PC-3 (cell line): Measurements from ENCODE around the gene CKS1B. TPM values are rescaled to one million over a fixed set of nuclear protein-coding genes. Genes with fewer than 3 reads are reported as not detected.

Source experiments
- ATAC-seq: fragments of 200-7000 bp; cut with Tn5 transposase; 2 replicates; pipeline ENCODE4 v1.9.1; 2020; ENCODE audit warnings: mild to moderate bottlenecking, moderate library complexity
- BruUV-seq: library from RNA; stranded (reverse); fragments of 400-500 nt; replicated peaks from 2 replicates; lab custom pipeline; 2021; lab: Mats Ljungman, UMichigan
- CTCF ChIA-PET: fragments of 300-600 bp; sonication (Branson Sonifier 250); formaldehyde crosslinking; loops from one replicate; lab custom pipeline; 2022; ENCODE audit warnings: antibody characterized with exemption; lab: Charles Lee
- POLR2A ChIA-PET: fragments of 300-600 bp; sonication (Branson Sonifier 250); formaldehyde crosslinking; loops from one replicate; lab custom pipeline; 2022; ENCODE audit warnings: antibody characterized with exemption; ENCODE audit not compliant: unreplicated experiment; lab: Charles Lee
- DNase-seq: peaks from one replicate; pipeline ENCODE4 v3.0.0-alpha.2; 2015
- H2AFZ ChIP-seq: fragments of 300-600 bp; sonication (generic); 2 replicates; pipeline ENCODE4 v1.6.0; 2016; ENCODE audit warnings: antibody characterized with exemption, low read length
- H3F3A ChIP-seq: fragments of 300-600 bp; sonication (generic); one replicate; pipeline ENCODE4 v1.6.0; 2017; ENCODE audit warnings: antibody characterized with exemption, low read length, control low read depth, mild to moderate bottlenecking; ENCODE audit not compliant: unreplicated experiment
- H3K27ac ChIP-seq: fragments of 300-600 bp; sonication (generic); 2 replicates; pipeline ENCODE4 v1.5.1; 2016; ENCODE audit warnings: mild to moderate bottlenecking, low read length
- H3K27me3 ChIP-seq: fragments of 300-600 bp; sonication (generic); 2 replicates; pipeline ENCODE4 v1.6.1; 2016; ENCODE audit warnings: low read length, mixed read lengths
- H3K36me3 ChIP-seq: fragments of 300-600 bp; sonication (generic); 2 replicates; pipeline ENCODE4 v1.6.1; 2016; ENCODE audit warnings: low read depth, mixed run types, low read length, mixed read lengths
- H3K4me1 ChIP-seq: fragments of 300-600 bp; sonication (generic); 2 replicates; pipeline ENCODE4 v1.5.1; 2016; ENCODE audit warnings: low read length; ENCODE audit not compliant: insufficient read depth
- H3K4me2 ChIP-seq: fragments of 300-600 bp; sonication (generic); 2 replicates; pipeline ENCODE4 v1.6.0; 2016; ENCODE audit warnings: low read length
- H3K4me3 ChIP-seq: fragments of 300-600 bp; sonication (generic); 2 replicates; pipeline ENCODE4 v1.5.1; 2016; ENCODE audit warnings: mild to moderate bottlenecking, low read length, mixed read lengths
- H3K79me2 ChIP-seq: fragments of 300-600 bp; sonication (generic); 2 replicates; pipeline ENCODE4 v1.6.1; 2017; ENCODE audit warnings: low read length, mixed read lengths
- H3K9ac ChIP-seq: fragments of 300-600 bp; sonication (generic); 2 replicates; pipeline ENCODE4 v1.6.0; 2016; ENCODE audit warnings: mild to moderate bottlenecking, low read length
- H3K9me2 ChIP-seq: fragments of 300-600 bp; sonication (generic); replicated peaks from 2 replicates; pipeline ENCODE4 v1.6.1; 2016; ENCODE audit warnings: mixed run types, low read length, mixed read lengths
- H3K9me3 ChIP-seq: fragments of 300-600 bp; sonication (generic); 2 replicates; pipeline ENCODE4 v1.6.1; 2016; ENCODE audit warnings: low read length, mixed read lengths
- H4K20me1 ChIP-seq: fragments of 300-600 bp; sonication (generic); 2 replicates; pipeline ENCODE4 v1.6.1; 2016; ENCODE audit warnings: low read length, mixed read lengths
- CTCF ChIP-seq: fragments of 300-600 bp; sonication (generic); conservative IDR thresholded peaks from 2 replicates; pipeline ENCODE4 v1.5.1; 2017; ENCODE audit warnings: antibody characterized with exemption, low read depth, mild to moderate bottlenecking, low read length
- EZH2 ChIP-seq: fragments of 300-600 bp; sonication (generic); IDR thresholded peaks from one replicate; pipeline ENCODE4 v1.6.1; 2017; ENCODE audit warnings: antibody characterized with exemption, mild to moderate bottlenecking, low read length; ENCODE audit not compliant: unreplicated experiment
- EZH2phosphoT487 ChIP-seq: fragments of 300-600 bp; sonication (generic); IDR thresholded peaks from 2 replicates; pipeline ENCODE4 v1.6.1; 2018; ENCODE audit warnings: mild to moderate bottlenecking, antibody characterized with exemption, low read length, borderline replicate concordance
- intact Hi-C: fragments of 100-400 bp; cut with micrococcal nuclease; formaldehyde crosslinking; loops from 2 replicates; pipeline ENCODE4 v1.9.0; 2023
- total RNA-seq: library from RNA; depleted of rRNA; stranded (reverse); fragments of >200 nt; gene quantifications from 2 replicates; pipeline ENCODE4 v1.2.3, GENCODE V29; 2014

The CKS1B gene
- total RNA-seq, 1 experiment from 2014 or later, result 390 TPM

GRCh38 chr1:155019377-155020245, 45.1 kb downstream of the CKS1B start:
- POLR2A ChIA-PET, result interaction anchor here (0.5 to 0.7 kb wide), 3 partner anchors 17 to 1096 kb away, joined by 3 to 8 read pairs (median 6); partner anchors contain the start of genes ADAM15 and ZBTB7B
- Histone ChIP-seq H3K4me1 (peaks cover 21% of the 10 kb centered on the region), H3K27ac (no peak overlapping the region), H3F3A (no peaks in the 10 kb centered on the region), H3K79me2 (no peaks in the 10 kb centered on the region), H3K9me2 (no peaks in the 10 kb centered on the region), H3K36me3 (peaks cover 18% of the 10 kb centered on the region), H4K20me1 (no peaks in the 10 kb centered on the region), H3K27me3 (no peaks in the 10 kb centered on the region), H3K9me3 (no peaks in the 10 kb centered on the region), H3K4me2 (no peak overlapping the region), H3K4me3 (no peak overlapping the region), H3K9ac (no peak overlapping the region), H2AFZ (no peak overlapping the region)
- intact Hi-C loops, result loop anchor here (5.0 kb wide), 1 partner anchor 33 kb away; the partner anchor contains the start of gene ADAM15
- CTCF ChIA-PET, result interaction anchor here (0.6 kb wide), 2 partner anchors 35 to 55 kb away, joined by 3 to 8 read pairs; no protein-coding TSS in a partner anchor
- no TSS peak for BruUV-seq
- TF ChIP-seq EZH2phosphoT487, result no peak
- TF ChIP-seq CTCF, result no peak
- TF ChIP-seq EZH2, result no peak
- ATAC-seq (no peak), DNase-seq (no peak)

- CTCF ChIA-PET, result interaction anchor here (0.7 kb wide), 1 partner anchor 78 kb away, joined by 8 read pairs; no protein-coding TSS in a partner anchor
- intact Hi-C loops, result no loop called here
- DNase-seq, result peak; percentile 35
- Histone ChIP-seq H3K4me2 (no peak overlapping the region), H3K79me2 (no peaks in the 10 kb centered on the region), H3K27ac (no peak overlapping the region), H3K9ac (no peak overlapping the region), H3K36me3 (no peaks in the 10 kb centered on the region; the same call in 1 of the 2 replicates), H4K20me1 (no peaks in the 10 kb centered on the region), H3K9me2 (no peaks in the 10 kb centered on the region), H3K4me3 (no peak overlapping the region), H3K4me1 (peaks cover 19% of the 10 kb centered on the region), H3K27me3 (no peaks in the 10 kb centered on the region), H3F3A (no peaks in the 10 kb centered on the region), H2AFZ (no peak overlapping the region), H3K9me3 (no peaks in the 10 kb centered on the region)
- no peak for ATAC-seq
- POLR2A ChIA-PET, result no interaction called here
- TF ChIP-seq EZH2phosphoT487 (no peak), CTCF (no peak), EZH2 (no peak)
- no TSS peak for BruUV-seq
Measured at GRCh38 chr1:155022136-155022926, 47.9 kb downstream of the CKS1B start.
